CD4-positive, alpha-beta memory T cell (primary cell): ENCODE measurements around the gene TMCC2. TPM values are rescaled to one million over a fixed set of nuclear protein-coding genes. Genes with fewer than 3 reads are reported as not detected.

ENCODE experiments used
- CTCF ChIA-PET: fragments of 350-600 bp; sonication (Branson Sonifier 250); formaldehyde crosslinking; loops from one replicate; lab custom pipeline; 2021; ENCODE audit warnings: inconsistent platforms; ENCODE audit not compliant: partially characterized antibody; lab: Charles Lee
- POLR2A ChIA-PET: fragments of 350-600 bp; sonication (Branson Sonifier 250); formaldehyde crosslinking; loops from one replicate; lab custom pipeline; 2021; ENCODE audit not compliant: partially characterized antibody; lab: Charles Lee
- DNase-seq, 5 donors: peaks; one replicate each; pipeline versions ENCODE4 v3.0.0 to v3.0.0-alpha.2; 2020 to 2022; ENCODE audit warnings: mixed read lengths in 1 of 5
- H3K27ac ChIP-seq: one replicate; pipeline ENCODE4 v1.7.0; 2013; ENCODE audit warnings: low read depth, low read length
- H3K27me3 ChIP-seq: 2 replicates; pipeline ENCODE4 v1.7.0; 2013; ENCODE audit warnings: mild to moderate bottlenecking, low read length, moderate library complexity; ENCODE audit not compliant: insufficient read depth
- H3K36me3 ChIP-seq: 2 replicates; pipeline ENCODE4 v1.7.0; 2013; ENCODE audit warnings: mild to moderate bottlenecking, low read length, moderate library complexity; ENCODE audit not compliant: insufficient read depth
- H3K4me1 ChIP-seq: 2 replicates; pipeline ENCODE4 v1.7.0; 2013; ENCODE audit warnings: mild to moderate bottlenecking, low read length, moderate library complexity; ENCODE audit not compliant: insufficient read depth
- H3K4me3 ChIP-seq, 2 donors: one replicate each; pipeline ENCODE4 v1.7.0; 2013; ENCODE audit warnings: low read length in 2 of 2, mild to moderate bottlenecking in 1 of 2
- H3K9me3 ChIP-seq, 2 donors: one replicate each; pipeline ENCODE4 v1.7.0; 2013; ENCODE audit warnings: low read length in 2 of 2, control low read depth in 1 of 2; ENCODE audit not compliant: control insufficient read depth in 1 of 2
- H3K27ac Mint-ChIP-seq, 7 donors: one replicate each; pipeline ENCODE4 v1.8.0; 2020 to 2021; ENCODE audit warnings: mixed read lengths in 7 of 7, mild to moderate bottlenecking in 6 of 7, inconsistent platforms in 3 of 7, moderate library complexity in 3 of 7
- H3K27me3 Mint-ChIP-seq, 2 donors: one replicate each; pipeline ENCODE4 v1.8.0; 2020 to 2021; ENCODE audit warnings: mixed read lengths in 2 of 2
- H3K36me3 Mint-ChIP-seq, 2 donors: one replicate each; pipeline ENCODE4 v1.8.0; 2020 to 2021; ENCODE audit warnings: mixed read lengths in 2 of 2, inconsistent platforms in 1 of 2, mild to moderate bottlenecking in 1 of 2
- H3K4me1 Mint-ChIP-seq, 4 donors: one replicate each; pipeline ENCODE4 v1.8.0; 2020 to 2021; ENCODE audit warnings: mixed read lengths in 4 of 4, mild to moderate bottlenecking in 1 of 4
- H3K4me3 Mint-ChIP-seq, 8 donors: one replicate each; pipeline ENCODE4 v1.8.0; 2020 to 2021; ENCODE audit warnings: mixed read lengths in 8 of 8, mild to moderate bottlenecking in 7 of 8, moderate library complexity in 6 of 8, inconsistent platforms in 3 of 8
- H3K9me3 Mint-ChIP-seq, 8 donors: one replicate each; pipeline ENCODE4 v1.8.0; 2020 to 2021; ENCODE audit warnings: mixed read lengths in 8 of 8, mild to moderate bottlenecking in 5 of 8, inconsistent platforms in 3 of 8, moderate library complexity in 1 of 8
- intact Hi-C: fragments of 100-400 bp; cut with micrococcal nuclease; formaldehyde crosslinking; loops from one replicate; pipeline ENCODE4 v1.15.1; 2023
- polyA plus RNA-seq, 2 donors: library from polyadenylated mRNA; unstranded; fragments of 300-500 nt; fragmentation: Illumina TruSeq; gene quantifications; one replicate each; pipeline ENCODE4 v1.2.3, GENCODE V29; 2021
- total RNA-seq, 2 experiments: library from RNA; stranded (reverse); gene quantifications; one replicate each; pipeline ENCODE4 v1.2.3, GENCODE V29; 2021

TMCC2 gene
- total and polyA plus RNA-seq, 4 experiments from 2014 or later: 0.27 to 1.2 (median 0.76) TPM

DNA sequence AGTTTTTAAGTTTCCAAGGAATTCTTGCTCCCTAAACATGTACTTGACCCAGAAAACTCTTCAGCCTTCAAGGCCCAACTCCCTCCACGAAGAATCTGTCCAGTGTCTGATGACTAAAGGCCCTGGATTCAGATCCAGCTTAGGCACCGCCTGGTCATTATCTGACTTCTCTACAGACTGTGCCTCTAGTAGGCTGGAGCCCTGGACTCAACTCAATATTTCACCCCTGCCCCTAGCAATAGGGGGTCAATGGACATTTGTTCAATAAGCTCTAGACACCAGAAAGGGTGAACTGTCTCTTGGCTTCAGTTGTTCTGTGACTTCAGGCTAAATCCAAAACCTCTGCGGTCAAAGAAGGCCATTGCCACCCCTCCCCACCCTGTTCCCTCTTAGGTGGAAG lies 59.3 kb downstream of the TMCC2 start:
- peak overlapping the region; percentile 74 to 89 (median 84) for H3K4me3 Mint-ChIP-seq
- H3K9me3 Mint-ChIP-seq: peaks cover 0 to 6% (median 0%) of the 10 kb centered on the region in 8 donors
- peak overlapping the region; percentile 56 to 71 for H3K4me3 ChIP-seq
- peaks cover 60 to 92% (median 80%) of the 10 kb centered on the region in 4 donors for H3K4me1 Mint-ChIP-seq
- no peaks in the 10 kb centered on the region for H3K27me3 Mint-ChIP-seq
- ChIA-PET CTCF (interaction anchor here (3.0 to 24.1 kb wide), 3 partner anchors 11 to 36 kb away, joined by 11 to 1429 read pairs (median 229); partner anchors contain the start of gene NUAK2), POLR2A (interaction anchor here (1.3 to 23.5 kb wide), 5 partner anchors 13 to 344 kb away, joined by 5 to 1030 read pairs (median 159); partner anchors contain the start of genes DSTYK, ELK4 and NUAK2)
- peak overlapping the region; percentile 62 for H3K27ac ChIP-seq
- no peaks in the 10 kb centered on the region for H3K36me3 ChIP-seq
- H3K27me3 ChIP-seq: no peaks in the 10 kb centered on the region
- intact Hi-C loops: no loop called here
- DNase-seq: no peak
- H3K4me1 ChIP-seq: peaks cover 91% of the 10 kb centered on the region
- H3K9me3 ChIP-seq: no peaks in the 10 kb centered on the region
- H3K36me3 Mint-ChIP-seq: peaks cover 0 to 7% of the 10 kb centered on the region in 2 donors
- H3K27ac Mint-ChIP-seq: peak overlapping the region; percentile 86 to 98 (median 95)

DNA sequence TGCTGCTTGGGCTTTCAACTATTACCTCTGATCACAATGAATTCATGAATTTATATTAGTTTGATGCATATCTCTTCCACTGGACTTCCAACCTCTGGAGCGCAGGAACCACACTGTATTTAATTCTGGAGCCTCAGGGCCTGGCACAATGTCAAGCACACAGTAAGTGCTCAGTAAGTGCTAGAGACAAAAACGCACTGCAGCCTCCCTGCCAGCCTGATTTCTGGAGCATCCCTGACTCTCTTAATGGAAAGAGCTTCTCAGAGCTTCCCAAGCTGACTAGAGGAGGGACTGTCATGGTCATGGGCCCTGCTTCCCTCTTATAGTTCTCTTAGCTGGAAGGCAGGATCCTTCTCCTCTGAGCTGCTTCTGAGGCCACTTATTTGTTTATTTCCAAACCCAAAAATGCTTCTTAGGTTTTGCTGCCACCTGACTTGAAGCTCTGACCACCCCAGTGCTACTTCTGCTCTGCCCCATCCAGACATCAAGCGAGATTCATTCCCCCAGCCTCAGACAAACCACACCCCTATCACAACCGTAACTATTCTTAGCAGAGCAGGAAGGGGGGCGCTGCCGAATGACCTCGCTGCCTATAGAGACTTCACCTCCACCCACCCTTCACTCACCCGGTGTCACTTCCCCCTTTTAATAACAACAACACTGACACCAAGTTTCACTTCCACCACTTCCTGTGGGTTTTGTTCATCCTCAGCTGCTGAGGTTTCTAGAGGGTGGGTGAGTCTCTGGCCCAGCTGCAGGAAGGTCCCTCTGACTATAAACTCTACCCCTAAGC lies 60.2 kb downstream of the TMCC2 start:
- Mint-ChIP-seq H3K27me3 (no peaks in the 10 kb centered on the region), H3K9me3 (peaks cover 0 to 6% (median 0%) of the 10 kb centered on the region in 8 donors), H3K4me3 (peak overlapping the region; percentile 67 to 89 (median 82)), H3K4me1 (peaks cover 55 to 92% (median 78%) of the 10 kb centered on the region in 4 donors), H3K27ac (peak overlapping the region; percentile 86 to 98 (median 95)), H3K36me3 (peaks cover 0 to 7% of the 10 kb centered on the region in 2 donors)
- DNase-seq: peak; percentile 89 to 95 (median 91)
- POLR2A ChIA-PET: interaction anchor here (0.6 to 23.5 kb wide), 10 partner anchors 8 to 774 kb away, joined by 3 to 1030 read pairs (median 7); partner anchors contain the start of genes DSTYK, ELK4, NUAK2 and RBBP5
- Histone ChIP-seq H3K27ac (peak overlapping the region; percentile 62), H3K36me3 (no peaks in the 10 kb centered on the region), H3K4me3 (peak overlapping the region in 1 of 2 donors; percentile 21), H3K9me3 (no peaks in the 10 kb centered on the region), H3K4me1 (peaks cover 87% of the 10 kb centered on the region), H3K27me3 (no peaks in the 10 kb centered on the region)
- CTCF ChIA-PET: interaction anchor here (0.7 to 24.1 kb wide), 6 partner anchors 13 to 304 kb away, joined by 3 to 1429 read pairs (median 4); partner anchors contain the start of gene NUAK2
- intact Hi-C loops: loop anchor here (1.0 to 2.0 kb wide), 5 partner anchors 9 to 343 kb away; partner anchors contain the start of gene NUAK2

DNA sequence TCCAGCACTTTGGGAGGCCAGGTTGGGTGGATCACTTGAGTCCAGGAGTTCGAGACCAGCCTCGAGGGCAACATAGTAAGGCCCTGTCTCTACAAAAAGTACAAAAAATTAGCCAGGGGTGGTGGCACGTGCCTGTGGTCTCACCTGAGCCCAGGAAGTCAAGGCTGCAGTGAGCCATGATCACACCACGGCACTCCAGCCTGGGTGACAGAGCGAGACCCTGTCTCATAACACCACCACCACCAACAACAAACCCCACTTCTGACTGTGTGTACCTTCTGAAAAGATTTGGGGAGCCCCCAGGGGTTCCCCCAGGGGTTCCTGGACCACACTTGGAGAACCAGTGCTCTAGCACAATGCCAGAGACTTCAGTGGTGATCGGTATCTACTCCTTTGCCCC lies 63.9 kb downstream of the TMCC2 start:
- POLR2A ChIA-PET: interaction anchor here (0.6 to 23.5 kb wide), 4 partner anchors 15 to 29 kb away, joined by 3 to 1030 read pairs (median 3); partner anchors contain the start of gene NUAK2
- H3K4me1 ChIP-seq: peaks cover 82% of the 10 kb centered on the region
- Mint-ChIP-seq H3K27me3 (no peaks in the 10 kb centered on the region), H3K9me3 (peaks cover 0 to 4% (median 0%) of the 10 kb centered on the region in 8 donors), H3K4me3 (no peak overlapping the region), H3K36me3 (no peaks in the 10 kb centered on the region), H3K4me1 (peaks cover 47 to 91% (median 67%) of the 10 kb centered on the region in 4 donors), H3K27ac (peak overlapping the region in 6 of 7 donors; percentile 12 to 75 (median 50))
- no peaks in the 10 kb centered on the region for H3K27me3 ChIP-seq
- intact Hi-C loops: no loop called here
- H3K4me3 ChIP-seq: no peak overlapping the region
- DNase-seq: no peak
- no peak overlapping the region for H3K27ac ChIP-seq
- H3K9me3 ChIP-seq: no peaks in the 10 kb centered on the region
- no peaks in the 10 kb centered on the region for H3K36me3 ChIP-seq
- CTCF ChIA-PET: interaction anchor here (1.0 to 10.6 kb wide), 2 partner anchors 18 to 28 kb away, joined by 3 to 79 read pairs; no protein-coding TSS in a partner anchor

DNA sequence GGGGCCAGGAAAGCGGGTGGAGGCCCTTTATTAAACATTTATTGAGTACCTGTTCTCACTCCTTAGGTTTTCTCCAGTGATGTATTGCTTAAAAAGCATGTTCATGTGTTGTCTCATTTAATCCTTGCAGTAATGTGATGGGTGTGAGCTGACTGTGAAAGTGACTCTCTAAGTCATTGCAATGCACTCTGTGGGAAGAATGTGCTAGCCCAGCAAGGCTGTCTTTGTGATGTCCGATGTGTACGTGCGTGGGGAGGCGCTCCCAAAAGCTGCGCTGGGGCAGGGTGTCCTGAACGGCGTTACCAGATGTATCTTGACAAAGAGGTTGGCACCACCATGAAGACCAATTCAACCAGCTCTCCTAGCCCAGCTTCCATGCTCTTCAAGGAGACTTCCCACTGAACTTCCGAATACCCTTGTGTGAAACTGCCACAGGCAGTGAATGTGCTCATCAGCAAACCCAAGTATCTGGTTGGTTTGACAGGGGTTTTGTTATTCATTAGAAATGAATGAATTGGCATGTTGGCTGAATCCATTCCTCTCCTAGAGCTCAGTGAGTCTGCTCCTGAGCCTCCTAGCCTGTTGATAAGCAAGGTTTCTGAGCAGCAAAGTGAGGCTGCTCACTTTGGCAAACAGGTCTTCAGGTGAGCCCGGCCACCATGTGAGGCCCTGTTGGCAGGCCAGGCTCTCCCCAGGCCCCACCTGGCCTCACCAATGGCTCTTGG lies 65.8 kb downstream of the TMCC2 start:
- Histone ChIP-seq H3K4me3 (no peak overlapping the region), H3K9me3 (no peaks in the 10 kb centered on the region), H3K27me3 (no peaks in the 10 kb centered on the region), H3K36me3 (no peaks in the 10 kb centered on the region), H3K27ac (no peak overlapping the region), H3K4me1 (peaks cover 81% of the 10 kb centered on the region)
- CTCF ChIA-PET: interaction anchor here (1.9 to 10.6 kb wide), 5 partner anchors 9 to 32 kb away, joined by 5 to 79 read pairs (median 26); partner anchors contain the start of gene NUAK2
- Mint-ChIP-seq H3K27me3 (no peaks in the 10 kb centered on the region), H3K9me3 (peaks cover 0 to under 1% (median 0%) of the 10 kb centered on the region in 8 donors), H3K4me3 (no peak overlapping the region), H3K27ac (peak overlapping the region in 6 of 7 donors; percentile 38 to 82 (median 71)), H3K4me1 (peaks cover 38 to 91% (median 63%) of the 10 kb centered on the region in 4 donors), H3K36me3 (no peaks in the 10 kb centered on the region)
- no peak for DNase-seq
- POLR2A ChIA-PET: interaction anchor here (1.5 to 15.2 kb wide), 3 partner anchors 6 to 26 kb away, joined by 6 to 159 read pairs (median 67); partner anchors contain the start of gene NUAK2
- intact Hi-C loops: no loop called here

DNA sequence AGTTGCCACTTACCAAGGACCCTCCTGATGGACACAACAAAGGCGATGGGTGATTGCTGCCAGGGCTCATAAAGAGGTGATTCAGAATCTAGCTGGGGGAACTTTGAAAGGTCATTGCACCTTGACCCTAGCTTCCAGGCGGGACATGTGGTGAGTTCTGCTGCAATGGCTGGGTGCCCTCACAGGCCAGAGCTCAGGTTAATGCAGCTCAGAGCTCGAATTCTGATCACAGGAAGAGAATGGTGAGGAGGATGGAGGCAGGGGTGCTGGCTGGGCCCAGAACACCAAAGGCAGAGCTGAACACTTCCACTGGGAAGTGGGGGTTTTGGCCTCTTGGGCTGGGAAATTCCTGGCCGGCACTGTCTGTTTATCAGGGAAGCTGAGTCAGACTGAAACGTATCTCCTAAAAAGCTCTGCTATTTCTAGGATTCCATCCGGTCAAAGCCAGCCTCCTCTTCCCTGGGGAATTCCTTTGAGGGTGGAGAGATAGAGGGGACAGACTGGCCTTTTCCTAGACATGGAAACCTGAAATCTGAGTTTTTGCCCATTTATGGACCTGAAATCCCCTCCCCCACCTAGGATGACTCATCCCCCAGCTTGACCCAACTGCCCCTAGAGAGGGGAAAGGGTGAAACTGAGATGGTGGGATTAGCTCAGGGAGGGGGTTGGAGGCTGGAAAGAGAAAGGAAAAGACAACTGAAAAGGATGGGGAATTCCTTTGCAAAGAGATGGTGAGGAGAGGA lies 66.6 kb downstream of the TMCC2 start:
- no peaks in the 10 kb centered on the region for H3K27me3 ChIP-seq
- Mint-ChIP-seq H3K4me3 (no peak overlapping the region), H3K4me1 (peaks cover 40 to 88% (median 62%) of the 10 kb centered on the region in 4 donors), H3K9me3 (no peaks in the 10 kb centered on the region), H3K27me3 (no peaks in the 10 kb centered on the region), H3K36me3 (no peaks in the 10 kb centered on the region), H3K27ac (peak overlapping the region in 2 of 7 donors; percentile 68 to 79)
- H3K36me3 ChIP-seq: no peaks in the 10 kb centered on the region
- H3K27ac ChIP-seq: no peak overlapping the region
- CTCF ChIA-PET: interaction anchor here (0.9 to 10.6 kb wide), 6 partner anchors 9 to 31 kb away, joined by 3 to 79 read pairs (median 19); partner anchors contain the start of gene NUAK2
- POLR2A ChIA-PET: interaction anchor here (1.1 to 15.2 kb wide), 6 partner anchors 7 to 30 kb away, joined by 3 to 159 read pairs (median 6); partner anchors contain the start of gene NUAK2
- peaks cover 72% of the 10 kb centered on the region for H3K4me1 ChIP-seq
- DNase-seq: no peak
- no peak overlapping the region for H3K4me3 ChIP-seq
- no peaks in the 10 kb centered on the region for H3K9me3 ChIP-seq
- intact Hi-C loops: no loop called here

DNA sequence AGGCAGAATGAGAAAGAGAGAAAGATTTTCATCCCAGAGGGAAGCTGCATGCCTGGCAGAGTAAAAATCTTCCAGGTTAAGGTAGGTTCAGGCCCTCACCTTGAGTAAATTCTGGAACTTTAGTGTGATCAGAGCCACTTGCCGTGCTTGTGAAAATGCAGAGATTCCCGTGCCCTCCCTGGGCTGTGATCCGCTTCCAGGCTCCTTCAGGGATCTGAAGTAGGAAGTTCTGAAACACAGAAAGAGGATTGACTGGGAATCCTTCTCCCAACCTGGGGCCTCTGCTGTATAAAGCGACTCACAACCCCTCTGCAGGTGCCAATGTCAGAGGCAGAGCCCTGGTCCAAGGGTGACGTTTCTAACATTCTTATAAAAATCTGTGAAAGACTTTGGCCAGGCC lies 67.2 kb downstream of the TMCC2 start:
- H3K9me3 Mint-ChIP-seq: no peaks in the 10 kb centered on the region
- Histone ChIP-seq H3K9me3 (no peaks in the 10 kb centered on the region), H3K36me3 (no peaks in the 10 kb centered on the region), H3K4me1 (peaks cover 67% of the 10 kb centered on the region), H3K4me3 (no peak overlapping the region), H3K27ac (no peak overlapping the region), H3K27me3 (no peaks in the 10 kb centered on the region)
- intact Hi-C loops: no loop called here
- H3K4me3 Mint-ChIP-seq: no peak overlapping the region
- H3K4me1 Mint-ChIP-seq: peaks cover 43 to 86% (median 60%) of the 10 kb centered on the region in 4 donors
- H3K27me3 Mint-ChIP-seq: no peaks in the 10 kb centered on the region
- DNase-seq: no peak
- ChIA-PET POLR2A (interaction anchor here (1.1 to 15.2 kb wide), 7 partner anchors 8 to 30 kb away, joined by 3 to 159 read pairs (median 6); partner anchors contain the start of gene NUAK2), CTCF (interaction anchor here (0.9 to 10.6 kb wide), 6 partner anchors 10 to 31 kb away, joined by 3 to 79 read pairs (median 19); partner anchors contain the start of gene NUAK2)
- no peaks in the 10 kb centered on the region for H3K36me3 Mint-ChIP-seq
- no peak overlapping the region for H3K27ac Mint-ChIP-seq
